HG03280 (cell line): ENCODE results near the gene TRERF1.

Source experiments
- ATAC-seq: cut with Tn5 transposase; IDR thresholded peaks from one replicate; pipeline ENCODE4 v1.9.1; 2021; ENCODE audit warnings: mild to moderate bottlenecking, moderate library complexity; ENCODE audit not compliant: unreplicated experiment

TRERF1 gene

DNA sequence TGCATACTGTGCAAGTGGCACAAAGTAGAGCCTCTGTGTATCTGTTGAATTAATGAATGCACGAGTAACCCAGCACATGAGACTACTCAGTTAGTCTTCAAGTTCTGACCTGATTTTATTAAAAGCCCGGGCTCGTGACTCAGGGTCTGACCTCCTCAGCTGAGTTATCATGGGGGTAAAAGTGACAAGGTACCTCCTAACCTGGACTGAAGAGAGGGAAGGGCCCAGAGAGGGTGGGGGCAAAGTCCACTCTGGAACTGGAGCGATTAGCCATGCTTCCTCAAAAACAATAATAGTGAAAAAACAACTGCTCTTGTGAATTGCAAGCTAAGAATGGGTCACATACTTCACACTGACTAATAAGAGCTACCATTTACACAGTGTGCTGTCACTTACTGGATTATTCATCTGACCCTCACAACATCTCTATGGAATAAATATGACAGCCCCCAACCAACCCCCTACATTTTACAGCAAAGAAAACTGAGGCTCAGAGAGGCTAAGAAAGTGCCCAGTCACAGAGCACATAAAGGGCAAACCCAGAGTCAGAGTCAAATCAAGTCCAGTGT, 26.7 kb downstream of the TRERF1 start:
- no peak for ATAC-seq

DNA sequence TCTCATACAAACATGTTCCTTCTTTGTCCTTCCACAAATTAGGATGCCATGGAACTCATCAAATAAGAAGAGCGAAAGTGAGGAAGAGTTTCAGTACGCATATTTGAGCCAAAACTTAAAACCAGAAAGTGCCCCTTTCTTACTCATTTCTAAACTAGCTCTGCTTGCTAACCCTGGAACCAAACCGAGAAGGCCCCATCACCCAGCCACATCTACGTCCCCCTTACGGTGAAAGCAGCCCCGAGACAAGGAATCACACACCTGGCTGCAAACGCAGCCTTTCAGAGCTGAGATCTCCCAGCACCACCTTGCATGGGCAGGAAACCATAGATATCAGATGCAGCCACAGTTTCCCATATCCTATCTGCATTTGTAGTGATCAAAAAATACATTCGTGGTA, 28.5 kb downstream of the TRERF1 start:
- no peak for ATAC-seq

DNA sequence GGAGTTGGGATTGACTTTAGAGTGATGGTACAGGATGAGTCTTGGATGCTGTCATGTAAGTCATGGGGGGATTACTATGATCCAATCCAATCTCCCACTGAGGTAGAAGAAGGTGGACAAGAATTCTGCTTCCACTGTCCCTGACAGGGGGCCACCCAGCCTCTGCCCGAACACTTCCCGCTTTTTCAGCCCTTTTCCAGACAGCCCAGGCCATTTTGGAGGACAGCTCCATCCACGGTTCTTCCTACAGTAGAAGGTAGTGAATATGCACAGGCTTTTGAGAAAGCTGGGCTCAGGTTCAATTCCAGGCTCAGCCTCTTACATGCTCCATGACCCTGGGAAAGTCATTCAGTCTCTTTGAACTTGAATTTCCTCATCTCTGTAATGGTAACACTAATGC, 31.0 kb downstream of the TRERF1 start:
- ATAC-seq = no peak

DNA sequence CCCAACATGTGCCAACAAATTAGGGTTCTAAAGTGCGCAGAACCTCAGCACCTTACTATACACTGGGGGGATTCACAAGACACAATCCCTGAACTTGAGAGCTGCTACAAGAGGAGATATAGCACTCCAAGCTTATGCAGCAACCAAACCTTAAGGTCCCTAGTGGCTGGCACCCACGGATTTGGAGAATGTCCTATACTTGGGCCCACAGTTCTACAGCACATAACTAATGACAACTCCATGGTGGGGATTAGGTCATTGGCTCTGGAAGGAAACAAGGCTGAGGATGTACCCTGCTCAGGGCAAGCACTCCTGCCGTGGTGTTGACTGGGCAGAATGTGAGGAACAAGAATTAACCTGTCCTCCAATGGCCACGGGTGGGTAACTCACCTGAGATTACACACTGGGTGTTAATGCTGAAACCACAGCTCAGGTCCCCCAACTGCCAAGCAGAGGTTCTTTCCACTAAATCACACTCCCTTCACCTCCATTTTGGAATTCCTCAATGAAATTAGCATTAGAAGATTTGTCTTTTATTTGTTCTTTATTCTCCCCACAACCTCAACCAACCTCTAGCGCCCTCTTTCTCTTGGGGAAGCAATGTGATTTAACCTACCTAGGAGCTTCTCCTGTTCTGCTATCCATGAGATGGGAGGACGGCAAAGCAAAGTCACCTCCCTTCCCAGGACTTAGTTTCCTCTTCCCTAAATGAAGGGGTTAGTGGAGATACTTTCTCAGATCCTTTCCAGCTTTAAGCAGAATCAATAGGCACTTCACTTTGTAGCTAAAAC, 32.0 kb downstream of the TRERF1 start:
- no peak for ATAC-seq

DNA sequence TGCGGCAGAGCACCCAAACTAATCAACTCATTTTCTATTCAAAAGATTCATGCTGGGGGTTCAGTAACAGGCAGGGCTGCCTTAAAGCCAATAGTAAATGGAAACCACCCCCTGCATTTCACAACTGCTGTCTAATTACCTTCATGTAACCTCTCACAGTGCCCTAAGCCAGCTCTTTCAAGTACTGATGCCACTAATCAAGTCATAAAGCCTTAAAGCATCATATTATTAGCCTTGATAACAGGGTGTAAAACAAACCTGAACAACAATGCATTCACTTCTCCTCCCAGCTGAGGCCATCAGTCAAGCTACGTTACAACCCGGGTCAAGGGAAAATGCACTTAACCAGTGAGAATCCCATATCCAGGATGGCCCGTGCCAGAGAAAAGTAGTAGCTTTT, 33.0 kb downstream of the TRERF1 start:
- ATAC-seq = no peak

DNA sequence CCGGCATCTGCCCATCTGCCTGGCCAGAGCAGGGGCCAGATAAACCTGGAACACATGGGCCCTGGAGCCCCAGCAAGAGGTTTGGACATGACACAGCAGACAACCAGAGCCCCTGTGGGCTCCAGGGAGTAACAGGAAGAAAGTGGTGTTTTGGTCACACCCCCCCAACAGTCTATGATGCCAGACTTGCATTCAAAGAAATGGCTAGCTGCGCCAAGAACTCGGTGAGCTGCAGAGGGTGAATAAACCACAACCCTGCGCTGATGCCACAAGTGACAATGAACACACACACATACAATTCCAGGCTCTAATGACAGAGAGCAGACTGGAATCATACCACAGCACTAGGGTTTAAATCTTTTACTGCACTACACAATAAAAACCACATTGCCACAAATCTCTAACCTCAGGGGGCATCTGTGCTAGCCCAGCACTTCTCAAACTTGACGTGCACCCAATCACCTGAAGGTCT, 34.0 kb downstream of the TRERF1 start:
- ATAC-seq = no peak

DNA sequence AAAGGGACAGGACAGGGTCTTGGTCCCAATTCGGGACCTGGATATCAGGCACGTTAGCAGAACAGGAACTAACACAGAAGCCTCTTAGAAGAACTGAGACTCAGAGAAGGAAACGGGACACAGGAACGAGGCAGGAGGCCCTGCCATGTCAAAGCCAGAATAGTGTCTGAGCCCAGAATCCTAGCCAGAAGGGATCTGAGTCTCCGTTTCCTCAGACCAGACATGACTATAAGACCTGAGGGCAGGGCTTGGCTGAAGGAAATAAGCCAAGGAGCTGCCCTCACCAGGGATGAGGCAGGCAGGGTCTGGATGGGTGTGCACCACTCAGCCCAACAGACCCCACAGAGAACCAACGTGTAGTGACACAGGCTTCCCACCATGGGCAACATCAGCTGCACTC, 40.3 kb downstream of the TRERF1 start:
- no peak for ATAC-seq

DNA sequence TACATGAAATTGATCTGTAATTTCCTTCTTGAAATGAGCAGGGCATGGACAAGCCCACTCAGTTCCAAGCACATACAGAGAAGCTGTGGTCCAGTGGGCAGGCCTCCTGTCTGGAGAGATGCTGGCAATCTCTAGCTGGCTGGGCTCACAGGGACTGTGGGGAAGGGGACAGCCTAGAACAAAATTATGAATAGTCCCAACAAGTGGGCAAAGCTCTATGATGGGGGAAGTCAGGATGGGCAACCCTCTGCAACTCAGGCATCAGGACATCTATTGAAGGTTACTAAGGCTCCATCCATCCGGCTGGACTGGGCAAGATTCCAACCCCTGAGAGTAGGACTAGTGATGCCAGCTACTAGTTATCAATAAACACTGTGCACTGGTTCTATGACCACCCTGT, 40.9 kb downstream of the TRERF1 start:
- ATAC-seq = no peak

DNA sequence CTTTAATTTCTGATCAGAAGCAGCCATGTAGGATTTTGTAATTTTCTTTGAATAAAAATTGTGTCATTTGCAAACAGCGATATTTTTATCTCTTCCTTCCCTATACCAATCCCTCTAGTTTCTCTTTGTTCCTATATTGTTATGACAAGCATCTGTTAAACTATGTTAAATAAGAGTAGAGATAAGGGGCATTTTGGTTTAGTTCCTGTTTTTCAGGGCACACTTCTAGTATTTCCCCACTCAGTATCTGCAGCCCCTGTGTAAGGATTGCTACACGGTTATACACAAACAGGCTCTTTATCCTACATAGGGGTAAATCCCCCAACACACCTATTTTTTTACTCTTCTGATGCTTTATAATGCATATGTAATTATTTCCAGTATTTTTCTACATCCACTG, 42.1 kb downstream of the TRERF1 start:
- no peak for ATAC-seq

DNA sequence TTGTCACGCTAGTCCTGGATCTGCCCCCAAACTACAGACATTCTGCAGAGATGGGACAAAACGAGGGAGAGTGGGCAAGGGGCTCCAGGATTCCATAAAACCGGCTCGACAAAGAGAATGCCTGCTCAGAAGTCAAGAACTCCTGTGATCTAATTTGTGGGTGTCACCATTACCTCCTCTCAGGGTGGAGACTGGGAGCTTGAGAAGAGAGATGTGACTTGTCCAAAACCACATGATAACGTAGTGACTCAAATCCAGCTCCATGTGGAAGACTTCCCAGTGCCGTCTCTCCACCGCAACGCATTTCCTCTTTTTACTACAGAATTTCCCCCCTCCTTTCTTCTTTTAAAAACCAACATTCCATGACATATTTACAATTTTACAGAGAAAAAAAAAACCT, 44.3 kb downstream of the TRERF1 start:
- no peak for ATAC-seq

DNA sequence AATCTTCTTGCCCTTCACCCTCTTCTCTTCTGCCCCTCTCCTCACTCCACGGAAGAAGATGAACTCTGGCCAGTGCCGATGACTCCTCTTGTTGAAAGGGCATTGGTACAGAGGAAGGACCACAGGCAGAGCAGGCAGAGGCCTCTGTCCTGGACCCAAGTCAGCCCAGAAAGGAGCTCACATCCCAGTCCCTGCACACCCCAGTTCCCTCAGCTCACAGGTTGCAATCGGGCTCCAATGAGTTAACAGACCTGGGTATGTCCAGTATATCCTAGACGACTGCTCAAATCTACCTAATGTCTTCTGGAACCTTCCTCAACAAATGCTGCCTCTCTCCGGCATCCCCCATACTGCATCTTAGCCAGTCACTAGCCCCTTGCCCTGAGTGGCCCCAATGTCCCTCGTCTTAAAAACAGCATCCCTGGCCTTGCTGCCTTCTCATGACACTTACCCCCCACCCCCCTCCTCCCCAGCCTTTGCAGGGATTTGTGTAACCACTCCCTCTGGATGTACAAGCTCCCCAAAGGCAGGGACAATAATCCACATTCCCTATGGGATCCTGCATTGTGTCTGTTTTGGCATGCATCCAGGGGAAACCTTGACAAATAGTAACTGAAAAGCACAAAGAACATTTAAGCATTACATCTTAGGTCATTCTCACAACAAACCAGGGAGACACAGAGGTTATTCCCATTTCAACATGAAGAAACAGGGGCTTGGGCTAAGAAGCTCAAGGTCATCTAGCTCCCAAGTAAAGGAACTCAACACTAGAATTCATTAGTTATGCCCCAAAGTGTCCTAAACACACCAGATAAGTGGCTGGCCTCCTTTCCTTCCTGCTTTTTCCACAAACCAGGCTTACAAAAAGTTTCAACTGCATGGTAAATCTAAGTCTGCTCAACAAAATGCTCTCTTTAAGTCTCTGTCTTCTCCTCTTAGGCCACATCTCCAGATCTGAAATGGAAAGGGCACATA, 45.1 kb downstream of the TRERF1 start:
- no peak for ATAC-seq

DNA sequence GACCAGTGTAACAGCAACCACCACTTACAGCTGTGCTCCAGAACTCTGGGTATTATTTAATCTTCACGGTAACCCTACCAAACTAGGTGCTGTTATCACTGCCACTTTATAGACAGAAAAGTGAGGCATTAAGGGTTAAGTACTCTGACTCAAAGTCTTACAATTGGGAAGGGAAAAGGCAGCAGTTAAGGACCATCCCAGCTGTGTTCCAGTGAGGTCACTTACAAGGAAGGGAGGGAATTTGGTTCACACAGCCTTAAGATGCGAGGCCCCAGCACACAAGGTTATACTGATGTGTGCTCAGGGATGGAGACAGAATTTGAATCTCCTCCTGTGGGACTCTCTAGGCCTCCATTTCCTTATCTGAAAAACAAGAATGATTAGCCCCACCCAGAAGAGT, 46.7 kb downstream of the TRERF1 start:
- ATAC-seq = no peak

DNA sequence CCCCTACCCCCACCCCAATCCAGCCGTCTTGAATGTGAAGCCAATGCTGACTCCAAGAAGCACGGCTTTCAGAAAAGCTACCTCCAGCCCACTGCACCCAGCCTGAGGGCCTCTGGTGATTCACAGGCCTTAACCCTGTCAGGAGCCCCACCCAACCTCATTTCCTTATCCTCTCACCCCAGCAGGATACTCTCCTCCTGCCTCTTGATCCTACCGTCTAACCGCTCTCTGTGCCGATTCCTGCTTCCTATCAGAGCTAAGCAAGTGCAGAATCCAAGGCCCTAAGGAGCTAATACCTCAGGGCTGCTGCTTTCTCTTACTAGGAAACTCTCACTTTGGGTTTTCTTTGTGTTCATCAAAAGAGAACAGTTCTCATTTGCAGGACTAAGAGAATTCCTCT, 47.2 kb downstream of the TRERF1 start:
- ATAC-seq = no peak

DNA sequence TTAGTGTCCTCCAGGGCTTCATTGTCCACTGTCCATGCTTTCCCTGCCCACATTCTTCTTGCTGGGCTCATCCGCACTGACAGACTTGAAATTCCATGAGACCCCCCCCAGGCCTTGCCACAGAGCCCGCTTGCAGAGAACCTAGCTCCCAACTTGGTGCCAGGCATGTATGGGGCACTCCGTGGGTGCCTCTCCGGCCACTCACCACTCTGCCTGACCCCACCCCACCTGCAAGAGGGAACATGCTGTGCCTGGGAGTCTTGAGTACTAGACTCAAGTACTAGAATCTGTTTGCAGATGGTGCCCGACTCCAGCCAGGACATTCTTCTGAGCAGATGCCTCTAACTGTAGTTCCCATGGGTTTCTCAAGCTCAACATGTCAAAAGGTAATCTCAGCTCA, 47.9 kb downstream of the TRERF1 start:
- no peak for ATAC-seq

DNA sequence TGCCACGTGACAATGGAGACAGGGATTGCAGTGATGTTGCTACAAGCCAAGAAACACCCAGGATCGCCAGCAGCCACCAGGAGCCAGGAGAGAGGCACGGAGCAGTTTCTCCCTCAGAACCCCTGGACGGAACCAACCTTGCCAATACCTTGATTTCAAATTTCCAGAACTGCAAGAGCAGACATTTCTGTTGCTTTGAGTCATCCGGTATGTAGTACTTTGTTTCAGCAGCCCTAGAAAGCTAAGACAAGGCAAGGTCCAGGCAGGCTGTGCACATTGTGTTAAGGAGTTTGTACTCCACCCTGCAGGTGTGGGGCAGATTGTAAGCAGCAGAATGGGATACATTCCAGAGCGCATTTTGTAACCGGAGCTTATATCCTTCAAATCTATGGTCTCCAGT, 48.3 kb downstream of the TRERF1 start:
- ATAC-seq = no peak

DNA sequence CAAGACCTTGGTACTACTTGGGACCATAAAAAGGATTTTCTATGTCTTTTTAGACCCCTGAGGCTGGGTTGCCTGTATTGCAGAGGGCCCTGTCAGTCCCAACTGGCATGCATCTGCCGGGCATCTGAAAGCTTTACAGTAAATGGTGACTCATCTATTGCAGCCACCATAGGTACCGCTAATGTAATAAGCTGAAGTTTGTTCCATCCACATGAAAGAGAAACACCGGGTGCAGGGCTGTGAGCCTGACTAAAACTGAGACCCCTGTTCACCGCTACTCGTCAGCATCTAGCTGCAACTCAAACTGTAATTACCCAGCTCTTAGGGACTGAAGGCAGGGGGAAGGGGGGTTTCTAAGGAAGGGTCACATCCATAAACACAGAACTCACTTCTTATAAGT, 49.5 kb downstream of the TRERF1 start:
- peak; percentile 77 for ATAC-seq

DNA sequence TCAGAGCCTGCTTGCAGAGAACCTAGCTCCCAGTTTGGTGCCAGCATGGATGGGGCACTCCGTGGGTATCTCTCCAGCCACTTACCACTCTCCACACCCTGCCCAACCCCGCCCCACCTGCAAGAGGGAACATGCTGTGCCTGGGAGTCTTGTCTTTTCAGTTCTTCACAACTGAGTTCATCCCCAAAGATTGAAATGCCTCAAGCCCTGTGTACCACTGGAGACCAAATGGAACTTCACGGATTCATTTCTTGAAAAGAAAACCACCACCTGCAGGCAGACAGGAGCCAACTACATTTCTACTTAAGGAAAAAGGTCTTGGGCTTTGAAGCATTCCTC, 50.1 kb downstream of the TRERF1 start:
- ATAC-seq = no peak

DNA sequence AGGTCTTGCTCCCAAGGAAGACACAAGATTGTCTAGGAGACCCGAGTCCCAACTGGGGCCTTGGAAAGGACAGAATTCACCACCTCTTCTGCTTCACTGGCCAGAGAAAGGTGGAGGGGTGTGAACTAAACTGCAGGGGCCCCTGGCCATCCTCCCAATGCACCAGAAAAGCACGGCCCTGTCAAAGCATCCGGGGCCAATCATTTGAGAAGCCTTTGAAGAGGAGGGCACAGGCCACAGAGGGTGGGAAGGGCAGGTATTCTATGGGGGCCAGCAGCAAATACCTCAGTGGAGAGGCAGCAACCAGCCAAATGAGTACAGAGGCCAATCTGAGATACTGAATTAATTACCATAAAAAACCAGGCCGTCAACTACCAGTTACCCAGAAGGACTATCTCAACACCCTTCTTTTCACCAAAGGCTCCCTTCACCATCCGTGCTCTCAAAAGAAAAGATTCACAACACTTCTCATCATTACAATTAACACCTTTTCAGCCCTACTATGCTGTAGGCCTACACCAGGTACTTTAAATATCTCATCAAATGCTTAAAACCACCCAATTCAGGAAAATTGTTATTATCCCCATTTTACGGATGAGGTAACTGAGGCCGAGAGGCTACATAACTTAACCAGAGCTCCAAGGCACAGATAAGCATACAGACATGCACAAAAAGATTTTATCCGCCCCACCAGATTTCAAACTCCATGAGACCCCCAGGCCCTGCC, 50.7 kb downstream of the TRERF1 start:
- ATAC-seq = no peak

DNA sequence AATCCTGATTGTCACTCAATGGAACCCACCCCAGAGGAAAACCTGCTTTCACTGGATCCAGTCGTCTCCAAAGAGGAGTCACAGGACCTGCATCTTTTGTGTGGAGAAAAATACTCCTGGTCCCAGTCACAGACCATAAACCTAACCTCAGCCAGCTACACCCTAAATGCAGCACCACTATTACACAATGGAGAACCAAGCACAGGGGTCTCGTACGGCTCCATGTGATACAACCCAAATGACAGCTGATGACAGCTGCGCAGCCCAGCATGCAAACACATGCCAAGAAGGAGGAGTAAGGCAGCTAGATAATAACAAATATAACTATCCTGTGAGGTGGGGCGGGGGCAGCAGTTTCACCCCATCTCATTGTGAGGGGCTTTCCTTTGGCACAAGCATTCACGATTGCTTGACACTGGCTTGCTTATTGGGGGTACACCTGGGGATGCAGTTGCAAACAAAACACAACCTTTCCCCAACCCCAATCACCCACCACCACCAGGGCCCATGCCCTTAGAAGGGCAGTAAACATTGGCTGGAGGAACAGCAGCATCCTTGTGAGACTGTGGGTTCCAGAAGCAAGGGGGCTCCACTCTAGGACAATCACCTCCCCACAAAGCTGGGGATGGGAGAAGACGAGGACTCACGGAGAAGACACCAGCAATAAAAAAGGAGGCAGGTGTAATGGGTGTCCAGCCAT, 51.5 kb downstream of the TRERF1 start:
- no peak for ATAC-seq

DNA sequence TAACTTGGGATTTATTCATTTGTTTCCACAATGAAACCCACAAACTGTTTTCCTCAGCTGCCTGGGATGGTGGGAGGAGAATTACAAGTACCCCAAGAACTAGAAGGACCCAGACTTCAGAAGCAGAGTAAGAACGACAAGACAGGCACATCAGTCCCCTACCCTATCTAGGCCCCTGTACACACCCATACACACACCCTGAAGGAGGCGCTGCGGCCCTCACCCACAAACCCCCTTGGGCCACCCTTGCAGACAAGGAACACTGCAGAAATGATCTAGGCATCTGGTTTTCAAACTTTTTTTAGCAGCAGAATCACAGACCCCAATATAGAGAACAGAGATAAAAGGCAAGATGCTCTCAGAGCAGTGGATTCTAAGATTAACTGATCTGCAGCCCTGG, 55.0 kb downstream of the TRERF1 start:
- ATAC-seq = no peak
